T-helper 2 cell (primary cell): ENCODE data around the gene MIP.
"Not testable (repeated sequence)": the region's sequence is repeated elsewhere in the genome, so short reads cannot be mapped to it uniquely, and the experiment has no call there.

ENCODE experiments used
- DNase-seq, 5 experiments: peaks; one replicate each; pipeline versions ENCODE4 v3.0.0 to v3.0.0-alpha.2; 2012 to 2022

The MIP gene

DNA sequence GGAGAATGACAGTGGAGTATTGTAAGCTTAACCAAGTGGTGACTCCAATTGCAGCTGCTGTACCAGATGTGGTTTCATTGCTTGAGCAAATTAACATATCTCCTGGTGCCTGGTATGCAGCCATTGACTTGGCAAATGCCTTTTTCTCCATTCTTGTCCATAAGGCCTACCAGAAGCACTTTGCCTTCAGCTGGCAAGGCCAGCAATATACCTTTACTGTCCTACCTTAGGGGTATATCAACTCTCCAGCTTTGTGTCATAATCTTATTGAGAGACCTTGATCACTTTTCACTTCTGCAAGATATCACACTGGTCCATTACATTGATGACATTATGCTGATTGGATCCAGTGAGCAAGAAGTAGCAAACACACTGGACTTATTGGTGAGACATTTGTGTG lies 52.8 kb downstream of the MIP start:
- DNase-seq, result not testable (repeated sequence)

DNA sequence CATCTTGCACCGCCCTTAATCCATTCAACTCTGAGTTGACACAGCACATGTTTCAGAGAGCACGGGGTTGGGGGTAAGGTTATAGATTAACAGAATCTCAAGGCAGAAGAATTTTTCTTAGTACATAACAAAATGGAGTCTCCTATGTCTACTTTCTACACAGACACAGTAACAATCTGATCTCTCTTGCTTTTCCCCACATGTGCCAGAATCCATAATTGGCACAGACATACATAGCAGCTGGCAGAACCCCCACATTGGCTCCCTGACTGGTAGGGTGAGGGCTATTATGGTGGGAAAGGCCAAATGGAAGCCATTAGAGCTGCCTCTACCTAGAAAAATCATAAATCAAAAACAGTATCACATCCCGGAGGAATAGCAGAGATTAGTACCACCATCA lies 53.3 kb downstream of the MIP start:
- DNase-seq, result not testable (repeated sequence)
